ENCODE data around the gene BICDL1.
"Not testable (repeated sequence)": the region's sequence is repeated elsewhere in the genome, so short reads cannot be mapped to it uniquely, and the experiment has no call there.

BICDL1 gene

GRCh38 chr12:119988472-119989360, at the start of gene BICDL1:
TSS of gene BICDL1 (plus strand) at chr12:119989236. CDS start at chr12:119989869, 633 bp downstream.
- DNase-seq (ENCODE audit: low read depth) = peak; percentile 52

GRCh38 chr12:119940897-119941296, 48.1 kb upstream of the BICDL1 start:
- DNase-seq (ENCODE audit: low read depth) = peak; percentile 65

- DNase-seq (ENCODE audit: low read depth) = no peak
Observed at GRCh38 chr12:119942386-119942785, 46.6 kb upstream of the BICDL1 start.

- no peak for DNase-seq (ENCODE audit: low read depth)
Observed at GRCh38 chr12:119946213-119946612, 42.8 kb upstream of the BICDL1 start.

- DNase-seq (ENCODE audit: low read depth) = no peak
Observed at GRCh38 chr12:119949145-119949544, 39.9 kb upstream of the BICDL1 start.

GRCh38 chr12:119949594-119949993, 39.4 kb upstream of the BICDL1 start:
- no peak for DNase-seq (ENCODE audit: low read depth)

GRCh38 chr12:119956047-119956446, 33.0 kb upstream of the BICDL1 start:
- DNase-seq (ENCODE audit: low read depth) = no peak

- DNase-seq (ENCODE audit: low read depth) = no peak
Observed at GRCh38 chr12:119957135-119957534, 31.9 kb upstream of the BICDL1 start.

- no peak for DNase-seq (ENCODE audit: low read depth)
Observed at GRCh38 chr12:119959435-119959834, 29.6 kb upstream of the BICDL1 start.

- no peak for DNase-seq (ENCODE audit: low read depth)
Observed at GRCh38 chr12:119964123-119964522, 24.9 kb upstream of the BICDL1 start.

- DNase-seq (ENCODE audit: low read depth) = no peak
Observed at GRCh38 chr12:119964929-119965328, 24.1 kb upstream of the BICDL1 start.

- DNase-seq (ENCODE audit: low read depth) = no peak
Observed at GRCh38 chr12:119980242-119980641, 8.8 kb upstream of the BICDL1 start.

- not testable (repeated sequence) for DNase-seq (ENCODE audit: low read depth)
Observed at GRCh38 chr12:119980702-119981101, 8.3 kb upstream of the BICDL1 start.

- DNase-seq (ENCODE audit: low read depth) = peak; percentile 60
Observed at GRCh38 chr12:119989361-119989730, 310 bp downstream of the BICDL1 start.

GRCh38 chr12:119989731-119990381, 820 bp downstream of the BICDL1 start:
- DNase-seq (ENCODE audit: low read depth) = peak; percentile 76

GRCh38 chr12:119990382-119990874, 1.4 kb downstream of the BICDL1 start:
- DNase-seq (ENCODE audit: low read depth) = no peak

- DNase-seq (ENCODE audit: low read depth) = no peak
Observed at GRCh38 chr12:119992129-119992705, 3.2 kb downstream of the BICDL1 start.

- no peak for DNase-seq (ENCODE audit: low read depth)
Observed at GRCh38 chr12:119994892-119995658, 6.0 kb downstream of the BICDL1 start.

GRCh38 chr12:119996417-119996816, 7.4 kb downstream of the BICDL1 start:
- no peak for DNase-seq (ENCODE audit: low read depth)

GRCh38 chr12:119998471-119999245, 9.6 kb downstream of the BICDL1 start:
- no peak for DNase-seq (ENCODE audit: low read depth)

- DNase-seq (ENCODE audit: low read depth) = no peak
Observed at GRCh38 chr12:120000556-120000955, 11.5 kb downstream of the BICDL1 start.
